ENCODE results near the gene PDK3.

DNA sequence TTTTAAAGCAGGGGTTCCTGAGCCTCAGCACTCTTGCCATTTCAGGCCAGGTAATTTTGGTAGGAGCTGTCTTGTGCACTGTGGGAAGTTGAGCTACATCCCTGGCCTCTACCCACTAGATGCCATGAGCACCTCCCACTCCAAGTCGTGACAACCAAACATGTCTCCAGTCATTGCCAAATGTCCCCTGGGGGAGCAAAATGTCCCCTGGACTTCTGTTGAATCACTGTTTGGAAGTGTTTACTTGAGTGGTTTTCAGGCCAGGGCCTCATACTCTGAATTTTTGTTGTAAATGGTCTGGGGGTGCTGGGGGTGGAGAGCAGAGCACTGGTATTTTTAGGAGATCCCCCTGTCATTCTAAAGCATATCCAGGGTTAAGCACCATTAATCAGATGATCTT lies 3.2 kb downstream of the PDK3 start:
- TF ChIP-seq, protein P1, sequence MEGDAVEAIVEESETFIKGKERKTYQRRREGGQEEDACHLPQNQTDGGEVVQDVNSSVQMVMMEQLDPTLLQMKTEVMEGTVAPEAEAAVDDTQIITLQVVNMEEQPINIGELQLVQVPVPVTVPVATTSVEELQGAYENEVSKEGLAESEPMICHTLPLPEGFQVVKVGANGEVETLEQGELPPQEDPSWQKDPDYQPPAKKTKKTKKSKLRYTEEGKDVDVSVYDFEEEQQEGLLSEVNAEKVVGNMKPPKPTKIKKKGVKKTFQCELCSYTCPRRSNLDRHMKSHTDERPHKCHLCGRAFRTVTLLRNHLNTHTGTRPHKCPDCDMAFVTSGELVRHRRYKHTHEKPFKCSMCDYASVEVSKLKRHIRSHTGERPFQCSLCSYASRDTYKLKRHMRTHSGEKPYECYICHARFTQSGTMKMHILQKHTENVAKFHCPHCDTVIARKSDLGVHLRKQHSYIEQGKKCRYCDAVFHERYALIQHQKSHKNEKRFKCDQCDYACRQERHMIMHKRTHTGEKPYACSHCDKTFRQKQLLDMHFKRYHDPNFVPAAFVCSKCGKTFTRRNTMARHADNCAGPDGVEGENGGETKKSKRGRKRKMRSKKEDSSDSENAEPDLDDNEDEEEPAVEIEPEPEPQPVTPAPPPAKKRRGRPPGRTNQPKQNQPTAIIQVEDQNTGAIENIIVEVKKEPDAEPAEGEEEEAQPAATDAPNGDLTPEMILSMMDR (IDR thresholded peaks at IDR 0.05) = no peak
- no peak for TF ChIP-seq POLR2A (IDR thresholded peaks at IDR 0.05)
